Hepatocyte (in vitro differentiated cells): ENCODE results near the gene CCDC68.

Experiments used
- CTCF ChIP-seq: fragments of 200-600 bp; sonication (generic); IDR thresholded peaks from 2 replicates; pipeline ENCODE4 v1.5.1; 2016; ENCODE audit warnings: antibody characterized with exemption, mild to moderate bottlenecking; ENCODE audit not compliant: poor library complexity
- EZH2 ChIP-seq: fragments of 200-600 bp; sonication (generic); IDR thresholded peaks from 2 replicates; pipeline ENCODE4 v1.6.1; 2016; ENCODE audit warnings: antibody characterized with exemption, mild to moderate bottlenecking, borderline replicate concordance
- EZH2phosphoT487 ChIP-seq: fragments of 200-600 bp; sonication (generic); IDR thresholded peaks from one replicate; pipeline ENCODE4 v1.6.1; 2018; ENCODE audit warnings: antibody characterized with exemption, mild to moderate bottlenecking, low read depth, moderate library complexity; ENCODE audit not compliant: unreplicated experiment, severe bottlenecking

- TF ChIP-seq CTCF (no peak), EZH2 (no peak), EZH2phosphoT487 (no peak)
These were observed 35.8 kb downstream of the CCDC68 start for GRCh38 chr18:54923339-54923956.
